PC-9 (cell line): Measurements from ENCODE around the gene SPEG. TPM values are rescaled to one million over a fixed set of nuclear protein-coding genes. Genes with fewer than 3 reads are reported as not detected.

Experiments used
- BruUV-seq: library from RNA; stranded (reverse); fragments of 400-500 nt; replicated peaks from 2 replicates; lab custom pipeline; 2021; lab: Mats Ljungman, UMichigan
- CTCF ChIA-PET: fragments of 300-600 bp; sonication (Branson Sonifier 250); formaldehyde crosslinking; loops from one replicate; lab custom pipeline; 2022; ENCODE audit warnings: antibody characterized with exemption; lab: Charles Lee
- POLR2A ChIA-PET: fragments of 300-600 bp; sonication (Branson Sonifier 250); formaldehyde crosslinking; loops from one replicate; lab custom pipeline; 2022; ENCODE audit warnings: antibody characterized with exemption; ENCODE audit not compliant: unreplicated experiment; lab: Charles Lee
- DNase-seq, 2 experiments: peaks; one replicate each; pipeline versions ENCODE4 v3.0.0 to v3.0.0-alpha.2; 2015 to 2022; ENCODE audit warnings: mixed read lengths in 1 of 2
- H2AFZ ChIP-seq: fragments of 200-600 bp; sonication (generic); 2 replicates; pipeline ENCODE4 v1.8.1; 2017; ENCODE audit warnings: antibody characterized with exemption
- H3F3A ChIP-seq: fragments of 200-600 bp; sonication (generic); 2 replicates; pipeline ENCODE4 v1.8.1; 2017; ENCODE audit warnings: antibody characterized with exemption, mild to moderate bottlenecking, low read depth; ENCODE audit not compliant: insufficient read depth
- H3K27ac ChIP-seq: fragments of 200-600 bp; sonication (generic); 2 replicates; pipeline ENCODE4 v1.6.1; 2016; ENCODE audit warnings: mixed run types
- H3K27me3 ChIP-seq: fragments of 200-600 bp; sonication (generic); 2 replicates; pipeline ENCODE4 v1.6.1; 2016; ENCODE audit warnings: low read depth, mixed run types; ENCODE audit not compliant: insufficient read depth
- H3K36me3 ChIP-seq: fragments of 200-600 bp; sonication (generic); 2 replicates; pipeline ENCODE4 v1.6.1; 2016; ENCODE audit warnings: low read depth, mixed run types
- H3K4me1 ChIP-seq: fragments of 200-600 bp; sonication (generic); replicated peaks from 2 replicates; pipeline ENCODE4 v1.6.1; 2016; ENCODE audit warnings: mixed run types; ENCODE audit not compliant: insufficient read depth
- H3K4me2 ChIP-seq: fragments of 200-600 bp; sonication (generic); 2 replicates; pipeline ENCODE4 v1.6.1; 2017; ENCODE audit warnings: mixed run types
- H3K4me3 ChIP-seq: fragments of 200-600 bp; sonication (generic); 2 replicates; pipeline ENCODE4 v1.6.1; 2016; ENCODE audit warnings: mixed run types
- H3K79me2 ChIP-seq: fragments of 200-600 bp; sonication (generic); 2 replicates; pipeline ENCODE4 v1.6.1; 2017; ENCODE audit warnings: low read depth, mixed run types
- H3K9me2 ChIP-seq: fragments of 200-600 bp; sonication (generic); 2 replicates; pipeline ENCODE4 v1.8.1; 2017; ENCODE audit warnings: mild to moderate bottlenecking; ENCODE audit not compliant: insufficient read depth
- H3K9me3 ChIP-seq: fragments of 200-600 bp; sonication (generic); 2 replicates; pipeline ENCODE4 v1.8.1; 2016; ENCODE audit warnings: low read depth; ENCODE audit not compliant: insufficient read depth
- H4K20me1 ChIP-seq: fragments of 200-600 bp; sonication (generic); 2 replicates; pipeline ENCODE4 v1.8.1; 2017; ENCODE audit not compliant: insufficient read depth
- EZH2 ChIP-seq: fragments of 200-600 bp; sonication (generic); IDR thresholded peaks from 2 replicates; pipeline ENCODE4 v1.8.0; 2017; ENCODE audit warnings: antibody characterized with exemption, low read depth
- intact Hi-C: fragments of 100-400 bp; cut with micrococcal nuclease; formaldehyde crosslinking; loops from one replicate; pipeline ENCODE4 v1.10.0; 2022; ENCODE audit not compliant: unreplicated experiment
- total RNA-seq: library from RNA; stranded (reverse); gene quantifications from 2 replicates; pipeline ENCODE4 v1.2.3, GENCODE V29; 2021
- TF ChIP-seq, protein P1 (sequence below): fragments of 200-600 bp; sonication (generic); conservative IDR thresholded peaks from 2 replicates; pipeline ENCODE4 v1.6.1; 2017; ENCODE audit warnings: mixed run types, antibody characterized with exemption, mild to moderate bottlenecking, moderate library complexity

The SPEG gene
- total RNA-seq, 1 experiment from 2014 or later, result 46.8 TPM

DNA sequence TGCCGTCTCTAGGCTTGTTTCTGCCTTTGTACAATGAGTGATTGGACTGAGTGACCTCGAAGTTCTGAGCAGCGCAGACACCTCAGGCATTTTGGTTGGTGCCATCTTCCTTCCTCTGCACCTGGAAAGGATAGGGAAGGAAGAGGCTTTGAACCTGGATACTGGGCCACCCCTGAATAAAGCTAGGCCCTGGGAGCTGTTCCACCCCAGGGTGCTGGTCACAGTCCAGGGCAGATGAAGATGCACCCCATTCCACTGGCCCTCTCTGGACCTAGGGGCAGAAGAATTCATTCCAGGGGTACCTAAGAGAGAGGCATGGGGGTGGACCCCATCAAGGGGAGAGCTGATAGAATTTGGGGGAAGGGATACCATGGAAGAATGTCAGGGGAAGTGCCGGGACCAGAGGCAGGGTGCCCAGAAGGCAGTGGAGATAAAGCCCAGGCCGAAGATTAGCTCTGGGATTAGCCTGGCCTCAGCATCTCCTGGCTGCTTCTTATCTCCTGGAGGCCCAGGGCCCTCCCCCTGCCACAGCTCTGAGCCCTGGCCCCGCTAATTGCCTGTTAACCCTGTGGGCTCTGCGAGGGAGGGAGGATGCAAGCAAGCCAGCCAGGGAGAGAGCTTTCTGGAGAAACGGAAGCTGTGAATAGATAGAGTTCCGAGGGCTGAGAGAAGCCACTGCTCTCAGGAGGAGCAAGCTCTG, 91.0 kb downstream of the SPEG start:
- no peak for DNase-seq
- intact Hi-C loops, result no loop called here
- Histone ChIP-seq H2AFZ (no peak overlapping the region), H3K9me2 (no peaks in the 10 kb centered on the region), H3K9me3 (no peaks in the 10 kb centered on the region), H3K79me2 (no peaks in the 10 kb centered on the region), H3F3A (peaks cover 6% of the 10 kb centered on the region; the same call in 1 of the 2 replicates), H4K20me1 (no peaks in the 10 kb centered on the region), H3K27me3 (peaks cover 33% of the 10 kb centered on the region), H3K4me1 (peaks cover 15% of the 10 kb centered on the region), H3K4me3 (no peak overlapping the region), H3K27ac (no peak overlapping the region), H3K4me2 (no peak overlapping the region), H3K36me3 (no peaks in the 10 kb centered on the region)
- BruUV-seq, result no TSS peak
- CTCF ChIA-PET, result interaction anchor here (0.9 kb wide), 1 partner anchor 16 kb away, joined by 3 read pairs; no protein-coding TSS in a partner anchor
- POLR2A ChIA-PET, result no interaction called here
- no peak for TF ChIP-seq EZH2
- TF ChIP-seq, protein P1, sequence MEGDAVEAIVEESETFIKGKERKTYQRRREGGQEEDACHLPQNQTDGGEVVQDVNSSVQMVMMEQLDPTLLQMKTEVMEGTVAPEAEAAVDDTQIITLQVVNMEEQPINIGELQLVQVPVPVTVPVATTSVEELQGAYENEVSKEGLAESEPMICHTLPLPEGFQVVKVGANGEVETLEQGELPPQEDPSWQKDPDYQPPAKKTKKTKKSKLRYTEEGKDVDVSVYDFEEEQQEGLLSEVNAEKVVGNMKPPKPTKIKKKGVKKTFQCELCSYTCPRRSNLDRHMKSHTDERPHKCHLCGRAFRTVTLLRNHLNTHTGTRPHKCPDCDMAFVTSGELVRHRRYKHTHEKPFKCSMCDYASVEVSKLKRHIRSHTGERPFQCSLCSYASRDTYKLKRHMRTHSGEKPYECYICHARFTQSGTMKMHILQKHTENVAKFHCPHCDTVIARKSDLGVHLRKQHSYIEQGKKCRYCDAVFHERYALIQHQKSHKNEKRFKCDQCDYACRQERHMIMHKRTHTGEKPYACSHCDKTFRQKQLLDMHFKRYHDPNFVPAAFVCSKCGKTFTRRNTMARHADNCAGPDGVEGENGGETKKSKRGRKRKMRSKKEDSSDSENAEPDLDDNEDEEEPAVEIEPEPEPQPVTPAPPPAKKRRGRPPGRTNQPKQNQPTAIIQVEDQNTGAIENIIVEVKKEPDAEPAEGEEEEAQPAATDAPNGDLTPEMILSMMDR, result no peak

- H4K20me1 ChIP-seq, result no peaks in the 10 kb centered on the region
- no peak overlapping the region for H2AFZ ChIP-seq
- intact Hi-C loops, result no loop called here
- peaks cover 5% of the 10 kb centered on the region; the same call in 1 of the 2 replicates for H3F3A ChIP-seq
- TF ChIP-seq, protein P1, result no peak
- no peak for TF ChIP-seq EZH2
- no TSS peak for BruUV-seq
- H3K79me2 ChIP-seq, result no peaks in the 10 kb centered on the region
- ChIA-PET CTCF (interaction anchor here (0.8 to 0.9 kb wide), 2 partner anchors 17 to 122 kb away, joined by 3 to 4 read pairs; no protein-coding TSS in a partner anchor), POLR2A (interaction anchor here (0.6 kb wide), 1 partner anchor 84 kb away, joined by 3 read pairs; no protein-coding TSS in a partner anchor)
- H3K9me2 ChIP-seq, result no peaks in the 10 kb centered on the region
- H3K4me2 ChIP-seq, result no peak overlapping the region
- no peak overlapping the region for H3K27ac ChIP-seq
- peaks cover 33% of the 10 kb centered on the region for H3K27me3 ChIP-seq
- H3K9me3 ChIP-seq, result no peaks in the 10 kb centered on the region
- no peak for DNase-seq
- H3K36me3 ChIP-seq, result no peaks in the 10 kb centered on the region
- no peak overlapping the region for H3K4me3 ChIP-seq
- H3K4me1 ChIP-seq, result peaks cover 15% of the 10 kb centered on the region
These were observed 91.9 kb downstream of the SPEG start for GRCh38 chr2:219526320-219527075.

DNA sequence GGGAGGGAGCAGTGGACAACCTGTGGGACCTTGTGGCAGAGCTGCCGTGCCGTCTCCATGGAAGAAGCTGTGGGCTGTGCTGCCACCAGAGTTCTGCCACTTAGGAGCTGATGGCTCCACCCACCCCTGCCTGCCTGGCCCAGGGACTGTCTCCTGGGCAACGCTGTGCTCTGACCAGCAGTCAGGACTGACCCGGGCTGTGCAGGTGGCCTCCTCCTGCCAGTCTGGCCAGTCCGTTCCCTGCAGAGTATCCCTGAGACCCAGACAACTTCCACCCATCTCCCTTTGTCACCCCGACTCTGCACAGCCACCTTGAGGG, 92.4 kb downstream of the SPEG start:
- no peaks in the 10 kb centered on the region for H3K79me2 ChIP-seq
- peak in 1 of 2 experiments; percentile 51 for DNase-seq
- peaks cover 10% of the 10 kb centered on the region for H3K4me1 ChIP-seq
- ChIA-PET POLR2A (interaction anchor here (0.6 kb wide), 1 partner anchor 85 kb away, joined by 3 read pairs; no protein-coding TSS in a partner anchor), CTCF (interaction anchor here (0.8 to 1.4 kb wide), 2 partner anchors 17 to 122 kb away, joined by 4 read pairs; no protein-coding TSS in a partner anchor)
- H3K4me2 ChIP-seq, result no peak overlapping the region
- intact Hi-C loops, result no loop called here
- H3K9me3 ChIP-seq, result no peaks in the 10 kb centered on the region
- H3K27me3 ChIP-seq, result peaks cover 33% of the 10 kb centered on the region
- no peaks in the 10 kb centered on the region for H4K20me1 ChIP-seq
- no peaks in the 10 kb centered on the region for H3K36me3 ChIP-seq
- no peak overlapping the region for H3K4me3 ChIP-seq
- H3K27ac ChIP-seq, result no peak overlapping the region
- TF ChIP-seq, protein P1, result no peak
- TF ChIP-seq EZH2, result no peak
- H3K9me2 ChIP-seq, result no peaks in the 10 kb centered on the region
- no peak overlapping the region for H2AFZ ChIP-seq
- no TSS peak for BruUV-seq
- H3F3A ChIP-seq, result no peaks in the 10 kb centered on the region
